ENCODE measurements around the gene GCH1.

DNA sequence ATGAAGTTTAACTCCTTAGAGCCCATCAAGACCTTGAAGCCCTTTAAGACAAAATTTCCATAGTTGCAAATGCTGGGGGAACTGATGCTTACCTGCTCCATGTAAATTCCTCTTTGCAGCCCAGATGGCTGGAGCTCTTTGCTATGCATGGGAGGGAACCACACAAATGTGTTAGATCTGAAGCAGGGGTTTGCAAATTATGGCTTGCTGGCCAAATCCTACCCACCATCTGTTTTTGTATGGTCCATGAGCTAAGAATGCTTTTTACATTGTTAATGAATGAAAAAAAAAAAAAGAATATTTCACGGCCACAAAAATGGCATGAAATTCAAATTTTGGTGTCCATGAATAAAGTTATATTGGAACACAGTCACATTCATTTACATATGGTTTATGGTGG is 74.6 kb downstream of the GCH1 start:
- TF ChIP-seq, protein P1, sequence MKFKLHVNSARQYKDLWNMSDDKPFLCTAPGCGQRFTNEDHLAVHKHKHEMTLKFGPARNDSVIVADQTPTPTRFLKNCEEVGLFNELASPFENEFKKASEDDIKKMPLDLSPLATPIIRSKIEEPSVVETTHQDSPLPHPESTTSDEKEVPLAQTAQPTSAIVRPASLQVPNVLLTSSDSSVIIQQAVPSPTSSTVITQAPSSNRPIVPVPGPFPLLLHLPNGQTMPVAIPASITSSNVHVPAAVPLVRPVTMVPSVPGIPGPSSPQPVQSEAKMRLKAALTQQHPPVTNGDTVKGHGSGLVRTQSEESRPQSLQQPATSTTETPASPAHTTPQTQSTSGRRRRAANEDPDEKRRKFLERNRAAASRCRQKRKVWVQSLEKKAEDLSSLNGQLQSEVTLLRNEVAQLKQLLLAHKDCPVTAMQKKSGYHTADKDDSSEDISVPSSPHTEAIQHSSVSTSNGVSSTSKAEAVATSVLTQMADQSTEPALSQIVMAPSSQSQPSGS (CRISPR knock-in tag; IDR thresholded peaks at IDR 0.05; ENCODE audit: borderline replicate concordance, low read depth), result no peak
- TF ChIP-seq, protein P2, sequence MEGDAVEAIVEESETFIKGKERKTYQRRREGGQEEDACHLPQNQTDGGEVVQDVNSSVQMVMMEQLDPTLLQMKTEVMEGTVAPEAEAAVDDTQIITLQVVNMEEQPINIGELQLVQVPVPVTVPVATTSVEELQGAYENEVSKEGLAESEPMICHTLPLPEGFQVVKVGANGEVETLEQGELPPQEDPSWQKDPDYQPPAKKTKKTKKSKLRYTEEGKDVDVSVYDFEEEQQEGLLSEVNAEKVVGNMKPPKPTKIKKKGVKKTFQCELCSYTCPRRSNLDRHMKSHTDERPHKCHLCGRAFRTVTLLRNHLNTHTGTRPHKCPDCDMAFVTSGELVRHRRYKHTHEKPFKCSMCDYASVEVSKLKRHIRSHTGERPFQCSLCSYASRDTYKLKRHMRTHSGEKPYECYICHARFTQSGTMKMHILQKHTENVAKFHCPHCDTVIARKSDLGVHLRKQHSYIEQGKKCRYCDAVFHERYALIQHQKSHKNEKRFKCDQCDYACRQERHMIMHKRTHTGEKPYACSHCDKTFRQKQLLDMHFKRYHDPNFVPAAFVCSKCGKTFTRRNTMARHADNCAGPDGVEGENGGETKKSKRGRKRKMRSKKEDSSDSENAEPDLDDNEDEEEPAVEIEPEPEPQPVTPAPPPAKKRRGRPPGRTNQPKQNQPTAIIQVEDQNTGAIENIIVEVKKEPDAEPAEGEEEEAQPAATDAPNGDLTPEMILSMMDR (IDR thresholded peaks at IDR 0.05), result no peak
- TF ChIP-seq RORB (CRISPR knock-in tag; IDR thresholded peaks at IDR 0.05) (no peak), TP53 (CRISPR knock-in tag; IDR thresholded peaks at IDR 0.05) (no peak), SP1 (CRISPR knock-in tag; conservative IDR thresholded peaks at IDR 0.05) (no peak), ELF4 (CRISPR knock-in tag; IDR thresholded peaks at IDR 0.05; ENCODE audit: low read depth) (no peak), CREB1 (CRISPR knock-in tag; IDR thresholded peaks at IDR 0.05) (no peak), FOXJ3 (CRISPR knock-in tag; IDR thresholded peaks at IDR 0.05; ENCODE audit: borderline replicate concordance) (no peak)
- TF ChIP-seq, protein P3, sequence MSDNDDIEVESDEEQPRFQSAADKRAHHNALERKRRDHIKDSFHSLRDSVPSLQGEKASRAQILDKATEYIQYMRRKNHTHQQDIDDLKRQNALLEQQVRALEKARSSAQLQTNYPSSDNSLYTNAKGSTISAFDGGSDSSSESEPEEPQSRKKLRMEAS (CRISPR knock-in tag; IDR thresholded peaks at IDR 0.05), result no peak
- TF ChIP-seq, protein P4, sequence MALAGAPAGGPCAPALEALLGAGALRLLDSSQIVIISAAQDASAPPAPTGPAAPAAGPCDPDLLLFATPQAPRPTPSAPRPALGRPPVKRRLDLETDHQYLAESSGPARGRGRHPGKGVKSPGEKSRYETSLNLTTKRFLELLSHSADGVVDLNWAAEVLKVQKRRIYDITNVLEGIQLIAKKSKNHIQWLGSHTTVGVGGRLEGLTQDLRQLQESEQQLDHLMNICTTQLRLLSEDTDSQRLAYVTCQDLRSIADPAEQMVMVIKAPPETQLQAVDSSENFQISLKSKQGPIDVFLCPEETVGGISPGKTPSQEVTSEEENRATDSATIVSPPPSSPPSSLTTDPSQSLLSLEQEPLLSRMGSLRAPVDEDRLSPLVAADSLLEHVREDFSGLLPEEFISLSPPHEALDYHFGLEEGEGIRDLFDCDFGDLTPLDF (CRISPR knock-in tag; IDR thresholded peaks at IDR 0.05), result no peak
- TF ChIP-seq, protein P5, sequence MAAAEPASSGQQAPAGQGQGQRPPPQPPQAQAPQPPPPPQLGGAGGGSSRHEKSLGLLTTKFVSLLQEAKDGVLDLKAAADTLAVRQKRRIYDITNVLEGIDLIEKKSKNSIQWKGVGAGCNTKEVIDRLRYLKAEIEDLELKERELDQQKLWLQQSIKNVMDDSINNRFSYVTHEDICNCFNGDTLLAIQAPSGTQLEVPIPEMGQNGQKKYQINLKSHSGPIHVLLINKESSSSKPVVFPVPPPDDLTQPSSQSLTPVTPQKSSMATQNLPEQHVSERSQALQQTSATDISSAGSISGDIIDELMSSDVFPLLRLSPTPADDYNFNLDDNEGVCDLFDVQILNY (CRISPR knock-in tag; IDR thresholded peaks at IDR 0.05), result no peak
